H1 (cell line): ENCODE data around the gene SUGT1. TPM values are rescaled to one million over a fixed set of nuclear protein-coding genes. Genes with fewer than 3 reads are reported as not detected.

Experiments used
- CTCF ChIA-PET: fragments of 300-600 bp; sonication (Branson Sonifier 250); formaldehyde crosslinking; loops from one replicate; lab custom pipeline; 2021; ENCODE audit not compliant: partially characterized antibody; lab: Charles Lee
- POLR2A ChIA-PET: fragments of 300-600 bp; sonication (Branson Sonifier 250); formaldehyde crosslinking; loops from one replicate; lab custom pipeline; 2021; ENCODE audit warnings: inconsistent platforms; ENCODE audit not compliant: partially characterized antibody; lab: Charles Lee
- DNase-seq, 2 experiments: peaks; one replicate each; pipeline versions ENCODE4 v3.0.0 to v3.0.0-alpha.2; 2010 to 2022; ENCODE audit warnings: low spot score in 2 of 2, low read depth in 1 of 2, mixed read lengths in 1 of 2
- FAIRE-seq: peaks from 2 replicates; lab custom pipeline; 2011; peaks lifted over from hg19 to GRCh38; lab: Jason Lieb, UNC
- H2AFZ ChIP-seq: 2 replicates; pipeline ENCODE4 v1.8.1; 2012; ENCODE audit warnings: low read length, inconsistent platforms
- H2AK5ac ChIP-seq: 2 replicates; pipeline ENCODE4 v1.6.1; 2013; ENCODE audit warnings: low read depth, low read length
- H2BK120ac ChIP-seq: replicated peaks from 2 replicates; pipeline ENCODE3; 2013; ENCODE audit warnings: low read depth, low read length, inconsistent platforms
- H2BK12ac ChIP-seq: 2 replicates; pipeline ENCODE4 v1.6.1; 2013; ENCODE audit warnings: low read depth, low read length
- H2BK15ac ChIP-seq: 2 replicates; pipeline ENCODE4 v1.6.1; 2013; ENCODE audit warnings: low read length
- H2BK20ac ChIP-seq: 2 replicates; pipeline ENCODE4 v1.6.1; 2013; ENCODE audit warnings: low read length
- H2BK5ac ChIP-seq: 2 replicates; pipeline ENCODE4 v1.6.1; 2013; ENCODE audit warnings: low read depth, low read length
- H3K14ac ChIP-seq: 2 replicates; pipeline ENCODE4 v1.6.1; 2013; ENCODE audit warnings: inconsistent platforms; ENCODE audit not compliant: insufficient read length
- H3K18ac ChIP-seq: 2 replicates; pipeline ENCODE4 v1.6.1; 2013; ENCODE audit warnings: low read length; ENCODE audit errors: extremely low read depth
- H3K23ac ChIP-seq: 2 replicates; pipeline ENCODE4 v1.6.1; 2013; ENCODE audit warnings: inconsistent platforms; ENCODE audit not compliant: insufficient read length
- H3K23me2 ChIP-seq: 2 replicates; pipeline ENCODE4 v1.6.1; 2013; ENCODE audit warnings: low read depth, low read length
- H3K27ac ChIP-seq: 2 replicates; pipeline ENCODE4 v1.6.1; 2011; ENCODE audit warnings: low read depth, low read length, inconsistent platforms
- H3K27me3 ChIP-seq, 4 experiments: replicated peaks in 1 of 4; 1 replicate in 1 of 4; 2 replicates in 3 of 4; pipeline versions ENCODE4 v1.6.1 to v1.8.1; 2011 to 2013; ENCODE audit warnings: low read length in 3 of 4, mild to moderate bottlenecking in 3 of 4, inconsistent platforms in 2 of 4, mixed read lengths in 2 of 4, moderate library complexity in 1 of 4; ENCODE audit not compliant: control insufficient read depth in 3 of 4, insufficient read depth in 3 of 4; ENCODE audit errors: extremely low read depth in 1 of 4
- H3K36me3 ChIP-seq, 4 experiments: 2 replicates each; pipeline versions ENCODE4 v1.6.1 to v1.8.1; 2011 to 2013; ENCODE audit warnings: mild to moderate bottlenecking in 4 of 4, low read length in 3 of 4, moderate library complexity in 2 of 4, control low read depth in 1 of 4, inconsistent platforms in 1 of 4; ENCODE audit not compliant: insufficient read depth in 4 of 4, control insufficient read depth in 2 of 4
- H3K4ac ChIP-seq: replicated peaks from 2 replicates; pipeline ENCODE3; 2013; ENCODE audit warnings: low read length, low read depth, mixed read lengths, inconsistent platforms; ENCODE audit not compliant: insufficient read length
- H3K4me1 ChIP-seq, 4 experiments: replicated peaks in 1 of 4; 1 replicate in 1 of 4; 2 replicates in 3 of 4; pipeline versions ENCODE4 v1.6.1 to v1.8.1; 2011 to 2013; ENCODE audit warnings: low read length in 3 of 4, inconsistent platforms in 2 of 4, mixed read lengths in 1 of 4; ENCODE audit not compliant: insufficient read depth in 4 of 4, control insufficient read depth in 3 of 4
- H3K4me2 ChIP-seq, 2 experiments: 2 replicates each; pipeline versions ENCODE4 v1.6.1 to v1.8.1; 2011 to 2013; ENCODE audit warnings: low read depth in 2 of 2, low read length in 2 of 2, control low read depth in 1 of 2, inconsistent platforms in 1 of 2, mild to moderate bottlenecking in 1 of 2; ENCODE audit not compliant: insufficient read depth in 1 of 2
- H3K4me3 ChIP-seq, 4 experiments: fragments of 200-600, 300-600 bp in 1 of 4; sonication (generic), shearing (Covaris generic), sonication (Bioruptor Twin) in 1 of 4; 2 replicates each; pipeline versions ENCODE4 v1.5.1 to v1.8.1; 2011 to 2016; ENCODE audit warnings: low read length in 4 of 4, low read depth in 3 of 4, control low read depth in 2 of 4, inconsistent platforms in 2 of 4, mild to moderate bottlenecking in 2 of 4, mixed read lengths in 1 of 4, moderate library complexity in 1 of 4; ENCODE audit not compliant: insufficient read depth in 2 of 4; ENCODE audit errors: extremely low read depth in 1 of 4
- H3K56ac ChIP-seq: replicated peaks from 2 replicates; pipeline ENCODE3; 2013; ENCODE audit warnings: low read depth, mild to moderate bottlenecking, mixed read lengths, low read length, inconsistent platforms; ENCODE audit not compliant: insufficient read length
- H3K79me1 ChIP-seq: 2 replicates; pipeline ENCODE4 v1.6.1; 2013; ENCODE audit warnings: low read depth, low read length, control low read depth
- H3K79me2 ChIP-seq, 2 experiments: 2 replicates each; pipeline versions ENCODE4 v1.6.1 to v1.8.1; 2012 to 2013; ENCODE audit warnings: low read length in 2 of 2, mild to moderate bottlenecking in 2 of 2, inconsistent platforms in 1 of 2; ENCODE audit not compliant: insufficient read depth in 2 of 2, control insufficient read depth in 1 of 2
- H3K9ac ChIP-seq, 4 experiments: replicated peaks in 1 of 4; 1 replicate in 1 of 4; 2 replicates in 3 of 4; pipeline versions ENCODE4 v1.6.1 to v1.8.1; 2011 to 2013; ENCODE audit warnings: low read depth in 3 of 4, low read length in 3 of 4, control low read depth in 2 of 4, mild to moderate bottlenecking in 2 of 4, moderate library complexity in 2 of 4, inconsistent platforms in 1 of 4; ENCODE audit errors: extremely low read depth in 1 of 4
- H3K9me3 ChIP-seq, 2 experiments: 2 replicates each; pipeline versions ENCODE4 v1.6.1 to v1.8.1; 2012 to 2013; ENCODE audit warnings: mild to moderate bottlenecking in 2 of 2, moderate library complexity in 2 of 2, control low read depth in 1 of 2, inconsistent platforms in 1 of 2, low read depth in 1 of 2, low read length in 1 of 2, mixed read lengths in 1 of 2; ENCODE audit not compliant: insufficient read depth in 2 of 2
- H4K20me1 ChIP-seq, 2 experiments: replicated peaks in 1 of 2; 2 replicates each; pipeline versions ENCODE3 to v1.8.1; 2011 to 2013; ENCODE audit warnings: inconsistent platforms in 2 of 2, low read length in 2 of 2, mild to moderate bottlenecking in 1 of 2; ENCODE audit not compliant: insufficient read depth in 2 of 2, control insufficient read depth in 1 of 2
- H4K5ac ChIP-seq: 2 replicates; pipeline ENCODE4 v1.6.1; 2013; ENCODE audit warnings: low read length, low read depth, mixed read lengths, inconsistent platforms; ENCODE audit not compliant: insufficient read length
- H4K8ac ChIP-seq: 2 replicates; pipeline ENCODE4 v1.8.0; 2013; ENCODE audit warnings: mild to moderate bottlenecking, moderate library complexity, low read length, inconsistent platforms; ENCODE audit not compliant: insufficient read depth; ENCODE audit errors: extremely low read depth
- H4K91ac ChIP-seq: replicated peaks from 2 replicates; pipeline ENCODE3; 2013; ENCODE audit warnings: low read length, mixed read lengths, inconsistent platforms; ENCODE audit not compliant: insufficient read length
- BCL11A ChIP-seq, 2 experiments: IDR thresholded peaks; one replicate each; pipeline ENCODE4 v1.6.1; 2011; ENCODE audit warnings: low read depth in 2 of 2, low read length in 2 of 2, mild to moderate bottlenecking in 2 of 2
- CBX8 ChIP-seq: fragments of 300-800, 300-1000 bp; sonication (generic); IDR thresholded peaks from 2 replicates; pipeline ENCODE4 v1.7.1; 2016; ENCODE audit warnings: low read depth, low read length, borderline replicate concordance
- CREB1 ChIP-seq: IDR thresholded peaks from 2 replicates; pipeline ENCODE4 v1.6.1; 2012; ENCODE audit warnings: inconsistent platforms
- CTBP2 ChIP-seq: IDR thresholded peaks from 2 replicates; pipeline ENCODE4 v1.7.0; 2011; ENCODE audit warnings: borderline replicate concordance, mild to moderate bottlenecking, moderate library complexity, mixed read lengths, low read length; ENCODE audit not compliant: insufficient read depth, insufficient read length
- GABPA ChIP-seq: IDR thresholded peaks from 2 replicates; pipeline ENCODE4 v1.6.1; 2011; ENCODE audit warnings: mild to moderate bottlenecking, low read length, moderate library complexity, borderline replicate concordance; ENCODE audit not compliant: insufficient read depth
- NANOG ChIP-seq: IDR thresholded peaks from 2 replicates; pipeline ENCODE4 v1.6.1; 2011; ENCODE audit warnings: low read length, low read depth, mild to moderate bottlenecking, inconsistent platforms; ENCODE audit not compliant: insufficient read depth, poor library complexity, severe bottlenecking
- SIN3A ChIP-seq, 2 experiments: IDR thresholded peaks in 1 of 2; conservative IDR thresholded peaks in 1 of 2; 2 replicates each; pipeline ENCODE4 v1.6.1; 2011 to 2012; ENCODE audit warnings: low read length in 2 of 2, improper control_type of control experiment in 1 of 2, low read depth in 1 of 2, mild to moderate bottlenecking in 1 of 2
- SIRT6 ChIP-seq: IDR thresholded peaks from one replicate; pipeline ENCODE4 v1.7.1; 2012; ENCODE audit warnings: low read length, inconsistent platforms
- WGBS, 2 experiments: shearing (Covaris generic) in 1 of 2; methylation state at CpG; one replicate each; pipeline versions ENCODE4 v1.1.6 to v1.1.7; 2013 to 2015; ENCODE audit warnings: low lambda C conversion rate in 2 of 2, mixed read lengths in 2 of 2, inconsistent platforms in 1 of 2, low coverage in 1 of 2, missing lambda C conversion rate in 1 of 2; ENCODE audit not compliant: insufficient replicate concordance in 2 of 2, insufficient coverage in 1 of 2, insufficient read length in 1 of 2; ENCODE audit errors: extremely low coverage in 1 of 2, missing lambda C conversion rate in 1 of 2; 5-methylcytosine and 5-hydroxymethylcytosine counted together
- polyA plus RNA-seq, 7 experiments: library from polyadenylated mRNA; depleted of rRNA in 3 of 7; stranded (reverse) in 5 of 7; unstranded in 2 of 7; fragments of >200 nt in 5 of 7; fragments of 200-250 nt in 2 of 7; gene quantifications; 1 replicate in 5 of 7; 2 replicates in 1 of 7; 4 replicates in 1 of 7; pipeline versions ENCODE4 v1.2.1 to v1.2.3, GENCODE V29; 2011 to 2013; ENCODE audit warnings: missing spikeins in 2 of 7, mixed read lengths in 2 of 7
- total RNA-seq: library from RNA; stranded (reverse); fragmentation: NEBNext Ultra II Directional; extraction: Animal tissue kit (Norgen Biotek cat#: 25700); gene quantifications from 2 replicates; pipeline ENCODE4 v1.2.1, GENCODE V29; 2021

Gene SUGT1
- total and polyA plus RNA-seq, 2 of the 8 experiments (the other 6 are each of a cell fraction or from before 2014, with no cell fraction given), result 21.0 to 99.4 TPM

DNA sequence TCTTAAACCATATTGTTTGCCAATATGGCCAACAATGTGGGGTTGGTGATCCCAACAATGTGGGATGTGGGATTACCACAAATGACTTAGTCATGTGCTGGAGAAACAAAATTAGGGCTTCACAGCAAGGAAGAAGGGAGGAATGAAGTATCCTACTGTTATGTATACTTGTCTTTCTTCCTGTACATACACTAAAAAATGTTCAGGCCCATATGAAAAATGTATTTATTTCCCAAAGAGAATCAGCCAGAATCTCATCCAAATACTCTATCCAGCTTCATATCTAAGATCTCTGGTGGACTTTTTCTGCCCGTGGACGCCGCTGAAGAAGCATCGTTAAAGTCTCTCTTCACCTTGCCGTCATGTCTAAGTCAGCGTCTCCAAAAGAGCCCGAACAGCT is 10.5 kb upstream of the SUGT1 start, which contains the start of gene HNRNPA1L2:
TSS of gene HNRNPA1L2 (plus strand) at position 301 of the 400 bp plus-strand sequence. CDS start at position 363, 62 bp downstream.
- H3K23me2 ChIP-seq, result no peaks in the 10 kb centered on the region
- WGBS, 2 experiments, result 94% methylated on average over 7 of the region's 7 CpGs; no CpG with 5 or more reads in 1 of the 2 experiments
- ChIA-PET CTCF (no interaction called here), POLR2A (interaction anchor here (3.2 kb wide), 1 partner anchor 10 kb away, joined by 16 read pairs; the partner anchor contains the start of gene SUGT1)
- H3K27me3 ChIP-seq, result no peaks in the 10 kb centered on the region
- no peak within 1 kb of the TSS for H3K4me2 ChIP-seq
- H3K9me3 ChIP-seq, result no peaks in the 10 kb centered on the region
- H3K4me1 ChIP-seq, result no peaks in the 10 kb centered on the region
- H2BK120ac ChIP-seq, result no peak within 1 kb of the TSS
- no peak within 1 kb of the TSS for H3K23ac ChIP-seq
- H2BK12ac ChIP-seq, result no peak within 1 kb of the TSS
- DNase-seq (no peak), FAIRE-seq (no peak)
- no peak within 1 kb of the TSS for H2BK5ac ChIP-seq
- H3K36me3 ChIP-seq, result peaks cover 0 to 2% (median under 1%) of the 10 kb centered on the region in 4 experiments; a peak in 1 of 8 replicates
- no peak within 1 kb of the TSS for H4K5ac ChIP-seq
- no peaks in the 10 kb centered on the region for H3K79me2 ChIP-seq
- H2BK20ac ChIP-seq, result no peak within 1 kb of the TSS
- no peak within 1 kb of the TSS for H3K27ac ChIP-seq
- H3K14ac ChIP-seq, result no peak within 1 kb of the TSS
- H2AFZ ChIP-seq, result no peak within 1 kb of the TSS
- no peak within 1 kb of the TSS for H3K9ac ChIP-seq
- no peak within 1 kb of the TSS for H4K91ac ChIP-seq
- TF ChIP-seq CBX8 (no peak), SIN3A (conservative IDR thresholded peaks at IDR 0.05 in 1 of 2, IDR thresholded peaks at IDR 0.05 in 1 of 2; ENCODE audit: low read depth in 1 of 2, low read length in 2 of 2) (no peak), CTBP2 (no peak), SIRT6 (no peak), NANOG (no peak), BCL11A (IDR thresholded peaks at IDR 0.05; ENCODE audit: low read depth in 2 of 2, low read length in 2 of 2) (no peak), CREB1 (no peak), GABPA (no peak)
- TF ChIP-seq, all 59 proteins: peak for 0
- Histone ChIP-seq H4K20me1 (no peaks in the 10 kb centered on the region), H3K4ac (no peak within 1 kb of the TSS), H3K56ac (no peak within 1 kb of the TSS), H2BK15ac (no peak within 1 kb of the TSS), H3K18ac (no peak within 1 kb of the TSS), H2AK5ac (no peak within 1 kb of the TSS), H3K4me3 (no peak within 1 kb of the TSS), H4K8ac (no peak within 1 kb of the TSS), H3K79me1 (no peaks in the 10 kb centered on the region)
